ENCODE data around the gene GLRX3.

GLRX3 gene

DNA sequence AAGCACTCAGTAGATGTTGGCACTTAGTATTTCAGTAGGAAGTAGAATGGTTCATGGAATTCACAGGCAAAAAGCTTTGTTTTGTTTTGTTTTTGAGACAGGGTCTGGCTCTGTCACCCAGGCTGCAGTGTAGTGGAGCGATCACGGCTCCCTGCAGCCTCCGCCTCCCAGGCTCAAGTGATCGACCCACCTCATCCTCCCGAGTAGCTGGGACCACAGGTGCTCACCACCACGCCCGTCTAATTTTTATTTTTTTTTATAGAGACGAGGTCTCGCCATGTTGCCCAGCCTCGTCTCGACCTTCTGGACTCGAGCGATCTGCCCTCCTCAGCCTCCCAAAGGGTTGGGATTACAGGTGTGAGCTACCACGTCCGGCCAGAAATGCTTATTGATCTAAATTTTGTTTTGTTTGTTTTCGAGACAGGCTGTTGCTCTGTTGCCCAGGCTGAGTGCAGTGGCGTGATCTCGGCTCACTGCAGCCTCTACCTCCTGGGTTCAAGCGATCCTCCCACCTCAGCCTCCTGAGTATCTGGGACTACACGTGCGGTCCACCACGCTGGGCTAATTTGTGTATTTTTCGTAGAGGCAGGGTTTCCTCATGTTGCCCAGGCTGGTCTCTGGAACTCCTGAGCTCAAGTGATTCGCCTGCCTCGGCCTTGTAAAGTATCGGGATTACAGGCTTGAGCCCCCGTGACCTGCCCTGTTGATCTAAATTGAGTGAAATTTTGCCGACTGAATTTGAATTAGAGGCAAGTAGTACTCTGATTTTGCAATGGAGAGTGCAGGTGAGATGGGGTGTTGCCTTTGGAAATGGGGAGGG lies 1.7 kb downstream of the GLRX3 start:
- DNase-seq (ENCODE audit: low read depth in 2 of 2) = no peak

DNA sequence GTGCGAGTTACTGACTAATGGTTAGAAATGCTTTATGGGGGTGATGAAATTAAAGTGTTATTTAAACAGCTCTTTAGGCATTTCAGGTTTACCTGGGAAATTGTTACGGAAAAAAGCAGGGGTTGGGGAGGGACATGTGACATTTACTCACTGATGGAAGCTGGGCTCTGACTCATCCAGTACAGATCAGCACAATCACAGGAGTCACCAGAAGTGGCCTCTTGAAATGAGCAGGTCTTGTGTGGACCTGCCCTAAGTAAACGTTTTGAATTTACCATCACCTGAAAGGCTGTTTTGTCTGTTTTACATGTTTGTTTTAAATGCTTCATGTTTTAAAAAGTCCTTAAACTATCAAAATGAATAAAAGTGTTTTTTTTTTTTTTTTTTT lies 2.3 kb downstream of the GLRX3 start:
- DNase-seq (ENCODE audit: low read depth in 2 of 2) = no peak

DNA sequence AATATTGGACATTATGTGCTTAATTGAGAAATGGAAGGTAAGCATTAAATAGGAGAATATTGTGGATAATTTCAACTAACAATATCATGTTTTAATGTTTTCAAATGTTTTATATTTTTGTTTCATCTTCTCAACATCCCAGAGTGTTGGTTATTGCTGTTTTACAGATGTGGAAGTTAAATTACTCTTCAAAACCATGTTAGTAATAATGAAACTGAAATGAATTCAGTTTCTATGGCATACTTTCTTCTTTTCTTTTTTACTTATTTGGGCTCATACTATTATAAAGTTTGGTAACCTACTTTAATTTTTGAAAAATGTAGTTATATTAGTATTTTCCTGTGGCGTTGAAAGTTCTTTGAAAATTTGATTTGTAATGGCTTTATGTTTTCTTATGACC lies 4.2 kb downstream of the GLRX3 start:
- no peak for DNase-seq (ENCODE audit: low read depth in 2 of 2)

DNA sequence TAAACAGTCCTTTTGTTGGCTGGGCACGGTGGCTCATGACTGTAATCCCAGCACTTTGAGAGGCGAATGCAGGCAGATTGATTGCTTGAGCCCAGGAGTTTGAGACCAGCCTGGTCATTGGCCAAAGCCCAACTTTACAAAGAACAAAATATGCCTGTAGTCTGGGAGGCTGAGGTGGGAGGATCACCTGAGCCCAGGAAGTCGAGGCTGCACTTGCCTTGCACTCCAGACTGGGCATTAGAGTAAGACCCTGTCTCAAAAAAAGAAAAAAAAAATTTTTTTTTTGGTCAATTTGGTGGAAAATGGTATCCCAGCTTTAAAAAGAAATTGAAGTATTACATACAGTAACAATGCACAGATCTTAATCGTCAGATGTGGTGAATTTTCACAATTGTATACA lies 4.8 kb downstream of the GLRX3 start:
- DNase-seq (ENCODE audit: low read depth in 2 of 2) = no peak

DNA sequence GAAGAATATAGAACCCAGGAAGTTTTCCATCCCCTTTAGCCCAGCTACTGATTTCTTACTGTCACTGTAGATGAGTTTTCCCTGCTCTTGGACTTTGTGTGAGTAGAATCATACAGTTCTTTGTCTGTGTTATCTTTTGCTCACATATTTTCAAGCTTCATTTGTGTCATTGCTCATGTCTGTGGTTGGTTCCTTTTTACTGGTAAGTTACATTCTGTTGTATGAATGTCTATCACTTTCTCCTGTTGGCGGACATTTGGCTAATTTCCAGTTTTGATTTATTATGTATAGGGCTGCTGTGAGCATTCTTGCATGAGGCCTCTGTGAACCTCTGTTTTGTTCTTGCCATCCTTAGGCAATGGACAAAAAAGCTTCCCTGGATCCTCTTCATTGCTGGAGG lies 5.3 kb downstream of the GLRX3 start:
- DNase-seq (ENCODE audit: low read depth in 2 of 2) = no peak

DNA sequence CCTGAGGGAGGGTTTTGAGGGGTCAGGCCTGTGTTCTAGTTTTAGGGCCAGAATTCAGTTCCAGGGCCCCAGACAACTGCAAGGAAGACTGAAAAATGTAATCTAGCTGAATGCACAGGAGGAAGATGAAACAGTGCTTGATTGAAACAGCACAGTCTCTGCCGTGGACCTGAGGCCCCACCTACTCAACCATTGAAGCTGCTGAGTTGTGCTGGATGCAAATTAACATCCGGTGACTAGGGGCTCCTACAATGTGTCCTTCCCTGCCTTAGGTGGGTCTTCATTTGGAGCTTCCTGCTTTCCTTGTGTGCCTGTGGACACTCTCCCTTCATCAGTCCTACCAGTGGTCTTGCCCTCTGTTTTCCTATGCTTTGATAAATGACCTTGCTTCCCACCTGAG lies 5.7 kb downstream of the GLRX3 start:
- DNase-seq (ENCODE audit: low read depth in 2 of 2) = no peak

GRCh38 chr10:130146042-130146441 lies 9.9 kb downstream of the GLRX3 start:
- DNase-seq (ENCODE audit: low read depth in 2 of 2) = no peak

DNA sequence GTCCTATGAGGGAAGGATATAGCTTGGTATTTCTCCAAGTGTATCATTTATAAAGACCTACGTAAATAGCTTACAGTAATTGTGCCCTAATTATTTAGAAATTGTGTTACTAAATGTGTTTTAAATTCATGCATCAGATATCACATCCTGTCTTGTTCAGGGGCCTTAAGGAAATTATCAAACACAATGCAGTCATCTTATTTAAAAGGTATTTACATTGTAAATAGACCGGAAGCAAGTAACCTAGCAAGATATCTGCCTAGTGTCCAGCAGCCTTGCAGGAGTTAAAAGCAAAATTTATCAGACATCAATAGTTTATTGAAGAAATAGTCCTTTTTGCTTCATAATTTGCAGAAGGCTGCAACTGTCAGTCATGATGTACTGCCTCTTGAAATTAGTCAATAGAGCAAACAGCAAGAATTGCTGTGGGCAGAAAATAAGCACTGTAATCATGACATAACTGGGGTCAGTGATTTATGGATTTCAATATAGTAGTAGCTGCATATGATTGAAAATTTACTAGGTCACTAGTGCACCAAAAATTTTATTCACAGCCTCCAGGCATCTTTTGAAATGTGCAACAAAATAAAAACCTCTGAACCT lies 23.1 kb downstream of the GLRX3 start:
- no peak for DNase-seq (ENCODE audit: low read depth in 2 of 2)

DNA sequence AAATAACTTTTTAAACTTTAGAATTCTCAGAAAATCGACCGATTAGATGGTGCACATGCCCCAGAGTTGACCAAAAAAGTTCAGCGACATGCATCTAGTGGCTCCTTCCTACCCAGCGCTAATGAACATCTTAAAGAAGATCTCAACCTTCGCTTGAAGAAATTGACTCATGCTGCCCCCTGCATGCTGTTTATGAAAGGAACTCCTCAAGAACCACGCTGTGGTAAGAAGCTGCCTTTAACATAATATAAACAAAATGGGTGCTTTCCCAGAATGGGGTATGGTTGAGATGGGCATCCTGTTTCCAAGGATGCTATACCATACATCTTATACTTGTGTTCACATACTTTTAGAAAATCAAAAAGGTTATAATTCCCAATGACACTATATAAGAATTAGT lies 24.6 kb downstream of the GLRX3 start:
- no peak for DNase-seq (ENCODE audit: low read depth in 2 of 2)

DNA sequence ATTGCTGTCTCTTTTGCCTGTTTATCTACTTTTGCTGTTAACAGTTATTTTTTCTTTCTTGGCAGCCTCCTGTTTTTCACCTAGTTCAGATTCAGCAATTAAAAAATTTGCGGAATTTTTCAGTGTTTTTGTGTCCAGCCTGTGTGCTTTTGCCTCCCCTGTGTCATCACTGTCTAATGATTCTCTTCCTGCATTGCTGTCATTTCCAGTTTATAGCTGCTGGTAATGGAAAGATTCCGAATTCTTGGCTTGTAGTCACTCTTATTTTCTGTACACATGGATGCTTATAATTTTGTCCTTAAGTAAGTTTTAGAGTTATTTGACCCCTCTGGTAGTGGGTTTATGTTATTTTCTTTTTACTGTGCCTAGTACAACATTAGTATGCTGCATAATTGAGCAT lies 25.1 kb downstream of the GLRX3 start:
- no peak for DNase-seq (ENCODE audit: low read depth in 2 of 2)

DNA sequence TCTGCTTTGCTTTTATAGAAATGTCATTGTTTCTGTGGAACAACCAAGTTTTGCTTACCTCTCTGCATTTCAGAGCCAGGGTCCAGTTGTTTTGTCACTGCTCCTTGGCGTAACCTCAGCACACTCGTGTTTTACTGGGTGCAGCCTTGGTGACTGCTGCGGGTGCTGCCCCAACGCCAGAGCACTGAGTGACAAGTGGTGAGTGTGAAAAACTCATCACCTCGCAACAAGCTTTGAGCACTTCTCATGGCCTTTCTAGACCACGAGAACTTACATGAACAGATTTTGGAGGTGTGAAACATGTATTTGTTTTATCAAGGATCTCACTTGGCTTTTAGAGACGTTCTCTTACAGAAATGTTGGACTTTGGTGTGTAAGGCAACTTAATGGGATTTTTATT lies 31.0 kb downstream of the GLRX3 start:
- no peak for DNase-seq (ENCODE audit: low read depth in 2 of 2)

DNA sequence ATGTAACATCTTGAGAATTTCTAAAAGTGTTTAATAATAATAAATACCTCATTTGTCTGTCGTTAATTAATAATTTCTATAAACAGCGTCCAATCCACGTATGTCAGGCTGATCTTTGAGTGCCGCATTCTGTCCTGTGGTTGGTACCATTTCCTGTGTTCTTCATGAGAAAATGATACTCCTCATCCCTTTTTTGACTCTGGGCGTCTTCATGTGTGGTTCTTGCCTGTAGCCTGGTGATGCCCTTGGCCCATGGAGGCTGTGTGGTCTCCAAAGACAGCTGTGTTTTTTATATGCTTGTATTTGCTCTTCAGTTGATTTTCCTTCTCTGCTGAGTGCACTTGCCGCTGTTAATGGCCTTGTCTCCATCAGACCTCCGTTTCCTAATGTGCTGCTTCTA lies 31.5 kb downstream of the GLRX3 start:
- no peak for DNase-seq (ENCODE audit: low read depth in 2 of 2)

DNA sequence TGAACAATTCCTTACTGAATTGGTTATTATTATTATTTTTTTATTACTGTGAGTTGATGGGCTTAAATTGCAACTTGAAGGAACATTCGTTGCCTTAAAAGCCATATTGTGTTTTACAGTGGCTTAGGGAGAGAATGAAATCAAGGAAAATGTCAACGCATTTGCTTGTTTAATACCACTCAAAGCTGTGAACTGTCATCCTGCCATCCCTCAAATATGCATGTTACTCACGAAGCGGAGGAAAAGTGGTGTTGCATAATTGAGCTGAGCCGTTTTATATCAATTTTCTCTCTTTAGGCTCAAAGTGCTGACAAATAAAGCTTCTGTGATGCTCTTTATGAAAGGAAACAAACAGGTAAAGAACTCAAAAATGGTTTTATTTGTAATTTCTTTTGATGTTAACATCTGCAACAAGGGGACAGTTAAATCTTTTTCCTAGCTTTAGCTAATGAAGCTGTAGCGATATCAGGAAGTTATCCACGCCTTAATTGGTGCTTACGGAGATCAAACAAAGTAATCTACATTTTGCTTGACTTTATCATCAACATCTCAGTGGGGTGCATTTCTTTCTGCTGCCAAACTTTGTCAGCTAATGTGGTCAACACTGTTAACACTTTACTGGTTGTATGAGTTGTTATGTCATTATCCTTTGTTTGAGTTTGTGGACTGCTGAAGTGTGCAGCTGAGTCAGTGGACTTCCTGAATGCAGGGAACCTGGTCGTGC lies 33.1 kb downstream of the GLRX3 start:
- DNase-seq (ENCODE audit: low read depth in 2 of 2) = no peak

GRCh38 chr10:130171196-130171595 lies 35.0 kb downstream of the GLRX3 start:
- DNase-seq (ENCODE audit: low read depth in 2 of 2) = no peak

GRCh38 chr10:130174328-130174727 lies 38.1 kb downstream of the GLRX3 start:
- DNase-seq (ENCODE audit: low read depth in 2 of 2) = no peak

GRCh38 chr10:130175074-130175473 lies 38.9 kb downstream of the GLRX3 start:
- no peak for DNase-seq (ENCODE audit: low read depth in 2 of 2)

DNA sequence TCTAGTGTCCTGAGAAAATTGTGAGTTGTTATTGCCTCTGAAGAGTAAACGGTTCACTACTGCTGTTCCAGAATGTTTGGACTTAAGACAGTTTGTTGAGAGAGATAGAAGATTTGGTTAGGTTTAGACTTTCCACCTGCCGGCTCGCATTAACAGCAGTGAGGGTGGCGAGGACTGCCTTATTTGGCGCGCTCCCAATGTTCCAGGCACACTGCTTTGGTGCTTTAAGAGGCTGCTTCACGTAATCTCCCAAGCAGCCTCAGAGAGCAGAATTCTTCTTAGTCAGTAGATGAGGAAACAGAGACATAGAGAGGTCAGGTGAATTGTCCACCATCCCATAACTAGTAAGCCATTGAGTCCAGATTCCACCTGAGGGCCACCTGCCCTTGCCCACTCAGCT lies 41.1 kb downstream of the GLRX3 start:
- no peak for DNase-seq (ENCODE audit: low read depth in 2 of 2)

GRCh38 chr10:130179640-130180039 lies 43.4 kb downstream of the GLRX3 start:
- no peak for DNase-seq (ENCODE audit: low read depth in 2 of 2)

DNA sequence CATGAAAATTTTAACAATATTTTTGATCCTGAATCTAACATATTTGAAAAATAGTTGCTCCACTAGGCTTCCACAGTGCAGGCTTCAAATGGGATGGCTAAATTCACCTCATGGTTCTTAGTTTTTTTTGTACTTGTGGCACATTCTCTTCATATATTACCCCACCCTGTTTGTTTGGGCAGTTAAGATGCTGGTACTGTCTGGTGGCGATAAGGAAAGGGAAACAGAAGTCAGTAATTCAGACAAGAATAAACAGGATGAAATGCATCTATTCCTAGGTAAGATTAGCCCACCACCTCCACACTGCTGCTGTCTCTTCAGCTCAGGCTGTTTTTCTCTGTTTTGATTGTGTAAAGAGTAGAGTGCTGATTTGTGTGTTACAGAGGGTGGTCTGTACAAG lies 44.2 kb downstream of the GLRX3 start:
- DNase-seq (ENCODE audit: low read depth in 2 of 2) = no peak

- no peak for DNase-seq (ENCODE audit: low read depth in 2 of 2)
Observed at GRCh38 chr10:130181858-130182257, 45.7 kb downstream of the GLRX3 start.

DNA sequence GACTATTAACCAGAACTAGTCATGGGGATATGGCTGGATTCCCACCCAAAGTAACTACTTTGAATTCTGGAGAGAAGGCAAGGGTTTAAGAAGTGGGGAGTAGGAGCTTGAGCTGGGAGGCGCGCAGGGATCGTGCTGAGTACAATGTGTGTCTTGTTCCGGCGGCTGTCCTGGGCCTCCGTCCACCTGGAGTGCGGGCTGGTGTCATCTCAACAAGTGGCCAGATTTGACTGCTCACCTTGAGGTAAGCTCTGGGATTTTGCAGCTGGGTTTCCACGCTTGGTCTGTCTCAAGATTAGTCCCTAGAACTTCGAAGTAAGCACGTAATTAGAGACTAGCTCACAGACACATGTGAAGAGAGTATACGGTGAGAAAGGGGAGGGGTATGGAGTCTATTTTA lies 49.4 kb downstream of the GLRX3 start:
- DNase-seq (ENCODE audit: low read depth in 2 of 2) = no peak

- no peak for DNase-seq (ENCODE audit: low read depth in 2 of 2)
Observed at GRCh38 chr10:130188195-130189175, 52.3 kb downstream of the GLRX3 start.

All from stimulated activated CD8-positive, alpha-beta memory T cell treated with anti-CD3 and anti-CD28 coated beads, Interleukin-7, amount 100 ng/mL, for 1 hour (primary cell).